Activated B cell treated with CpG ODN at 0.5 μM for 24 hours (primary cell): ENCODE results near the gene KAT5. TPM values are rescaled to one million over a fixed set of nuclear protein-coding genes. Genes with fewer than 3 reads are reported as not detected.
"Not testable (repeated sequence)": the region's sequence is repeated elsewhere in the genome, so short reads cannot be mapped to it uniquely, and the experiment has no call there.

Source experiments
- ATAC-seq: fragments of 200-7000 bp; cut with Tn5 transposase; one replicate; pipeline ENCODE4 v1.10.0; 2021; ENCODE audit warnings: low read depth, mild to moderate bottlenecking, moderate library complexity
- CTCF ChIA-PET: fragments of 350-600 bp; sonication (Branson Sonifier 250); formaldehyde crosslinking; loops from one replicate; lab custom pipeline; 2021; ENCODE audit warnings: antibody characterized with exemption; lab: Charles Lee
- POLR2A ChIA-PET: fragments of 350-600 bp; sonication (Branson Sonifier 250); formaldehyde crosslinking; loops from one replicate; lab custom pipeline; 2021; ENCODE audit warnings: antibody characterized with exemption; lab: Charles Lee
- DNase-seq: peaks from one replicate; pipeline ENCODE4 v3.0.0; 2022
- H3K27ac Mint-ChIP-seq: one replicate; pipeline ENCODE4 v1.8.0; 2020; ENCODE audit warnings: mixed read lengths
- H3K27me3 Mint-ChIP-seq: one replicate; pipeline ENCODE4 v1.8.0; 2021; ENCODE audit warnings: mixed read lengths
- H3K36me3 Mint-ChIP-seq: one replicate; pipeline ENCODE4 v1.8.0; 2021; ENCODE audit warnings: low read depth, mixed read lengths
- H3K4me1 Mint-ChIP-seq: one replicate; pipeline ENCODE4 v1.8.0; 2021; ENCODE audit warnings: mixed read lengths
- H3K4me3 Mint-ChIP-seq: one replicate; pipeline ENCODE4 v1.8.0; 2020; ENCODE audit warnings: mild to moderate bottlenecking, mixed read lengths
- H3K9me3 Mint-ChIP-seq: one replicate; pipeline ENCODE4 v1.8.0; 2020; ENCODE audit warnings: mixed read lengths
- CTCF ChIP-seq: fragments of 200-600 bp; IDR thresholded peaks from one replicate; pipeline ENCODE4 v1.8.0; 2022; ENCODE audit warnings: antibody characterized with exemption, mild to moderate bottlenecking
- intact Hi-C: fragments of 100-400 bp; cut with micrococcal nuclease; formaldehyde crosslinking; loops from one replicate; pipeline ENCODE4 v1.15.1; 2024
- total RNA-seq: library from RNA; stranded (reverse); gene quantifications from 2 replicates; pipeline ENCODE4 v1.2.3, GENCODE V29; 2022

Gene KAT5
- total RNA-seq, 1 donor from 2014 or later: 120 TPM

- H3K27me3 Mint-ChIP-seq: no peaks in the 10 kb centered on the region
- ATAC-seq (no peak), DNase-seq (no peak)
- intact Hi-C loops: no loop called here
- TF ChIP-seq CTCF: no peak
- H3K4me1 Mint-ChIP-seq: no peaks in the 10 kb centered on the region
- ChIA-PET POLR2A (interaction anchor here (0.9 kb wide), 1 partner anchor 10 kb away, joined by 3 read pairs; the partner anchor contains the start of gene RELA), CTCF (no interaction called here)
- H3K9me3 Mint-ChIP-seq: no peaks in the 10 kb centered on the region
- no peaks in the 10 kb centered on the region for H3K36me3 Mint-ChIP-seq
- no peak overlapping the region for H3K4me3 Mint-ChIP-seq
- no peak overlapping the region for H3K27ac Mint-ChIP-seq
Observed at GRCh38 chr11:65672982-65673381, 39.1 kb upstream of the KAT5 start.

GRCh38 chr11:65680192-65680743, 31.8 kb upstream of the KAT5 start:
- ATAC-seq (no peak), DNase-seq (no peak)
- no peaks in the 10 kb centered on the region for H3K4me1 Mint-ChIP-seq
- H3K4me3 Mint-ChIP-seq: no peak overlapping the region
- POLR2A ChIA-PET: interaction anchor here (0.6 to 0.7 kb wide), 2 partner anchors 181 to 351 kb away, joined by 3 to 4 read pairs; no protein-coding TSS in a partner anchor
- no peak overlapping the region for H3K27ac Mint-ChIP-seq
- H3K27me3 Mint-ChIP-seq: no peaks in the 10 kb centered on the region
- CTCF ChIA-PET: no interaction called here
- no peak for TF ChIP-seq CTCF
- H3K36me3 Mint-ChIP-seq: no peaks in the 10 kb centered on the region
- intact Hi-C loops: no loop called here
- no peaks in the 10 kb centered on the region for H3K9me3 Mint-ChIP-seq

GRCh38 chr11:65683480-65683879, 28.6 kb upstream of the KAT5 start:
- POLR2A ChIA-PET, H3K27me3 Mint-ChIP-seq, H3K9me3 Mint-ChIP-seq, H3K27ac Mint-ChIP-seq, ATAC-seq, CTCF ChIA-PET, DNase-seq, intact Hi-C loops, H3K4me3 Mint-ChIP-seq, H3K4me1 Mint-ChIP-seq, H3K36me3 Mint-ChIP-seq: not testable (repeated sequence)

GRCh38 chr11:65685981-65686380, 26.1 kb upstream of the KAT5 start:
- Mint-ChIP-seq H3K9me3 (no peaks in the 10 kb centered on the region), H3K27me3 (no peaks in the 10 kb centered on the region), H3K4me1 (no peaks in the 10 kb centered on the region), H3K27ac (no peak overlapping the region), H3K4me3 (no peak overlapping the region), H3K36me3 (no peaks in the 10 kb centered on the region)
- intact Hi-C loops: no loop called here
- no peak for ATAC-seq
- POLR2A ChIA-PET: no interaction called here
- CTCF ChIA-PET: no interaction called here
- no peak for TF ChIP-seq CTCF
- no peak for DNase-seq

GRCh38 chr11:65691847-65692246, 20.2 kb upstream of the KAT5 start:
- intact Hi-C loops, H3K27ac Mint-ChIP-seq, H3K4me3 Mint-ChIP-seq, H3K9me3 Mint-ChIP-seq, CTCF ChIA-PET, DNase-seq, H3K27me3 Mint-ChIP-seq, H3K36me3 Mint-ChIP-seq, H3K4me1 Mint-ChIP-seq, ATAC-seq: not testable (repeated sequence)
- POLR2A ChIA-PET: interaction anchor here (0.7 kb wide), 1 partner anchor 88 kb away, joined by 3 read pairs; no protein-coding TSS in a partner anchor

GRCh38 chr11:65692367-65692766, 19.7 kb upstream of the KAT5 start:
- Mint-ChIP-seq H3K27me3 (no peaks in the 10 kb centered on the region), H3K4me3 (no peak overlapping the region), H3K36me3 (no peaks in the 10 kb centered on the region), H3K4me1 (no peaks in the 10 kb centered on the region), H3K9me3 (no peaks in the 10 kb centered on the region), H3K27ac (no peak overlapping the region)
- TF ChIP-seq CTCF: no peak
- POLR2A ChIA-PET: no interaction called here
- CTCF ChIA-PET: no interaction called here
- ATAC-seq: no peak
- DNase-seq: no peak
- intact Hi-C loops: no loop called here
